OCI-LY1 (cell line): Measurements from ENCODE around the gene SURF4.

Experiments used
- EZH2 ChIP-seq: fragments of 200-600 bp; sonication (generic), shearing (Covaris generic); IDR thresholded peaks from 2 replicates; pipeline ENCODE4 v1.8.0; 2017; ENCODE audit warnings: borderline replicate concordance, mixed run types, mild to moderate bottlenecking, antibody characterized with exemption, low read length, moderate library complexity, mixed read lengths
- TF ChIP-seq, protein P1 (sequence below): fragments of 200-600 bp; sonication (generic), shearing (Covaris generic); IDR thresholded peaks from 2 replicates; pipeline ENCODE4 v1.5.1; 2017; ENCODE audit warnings: mild to moderate bottlenecking, antibody characterized with exemption, low read length, moderate library complexity, mixed read lengths

DNA sequence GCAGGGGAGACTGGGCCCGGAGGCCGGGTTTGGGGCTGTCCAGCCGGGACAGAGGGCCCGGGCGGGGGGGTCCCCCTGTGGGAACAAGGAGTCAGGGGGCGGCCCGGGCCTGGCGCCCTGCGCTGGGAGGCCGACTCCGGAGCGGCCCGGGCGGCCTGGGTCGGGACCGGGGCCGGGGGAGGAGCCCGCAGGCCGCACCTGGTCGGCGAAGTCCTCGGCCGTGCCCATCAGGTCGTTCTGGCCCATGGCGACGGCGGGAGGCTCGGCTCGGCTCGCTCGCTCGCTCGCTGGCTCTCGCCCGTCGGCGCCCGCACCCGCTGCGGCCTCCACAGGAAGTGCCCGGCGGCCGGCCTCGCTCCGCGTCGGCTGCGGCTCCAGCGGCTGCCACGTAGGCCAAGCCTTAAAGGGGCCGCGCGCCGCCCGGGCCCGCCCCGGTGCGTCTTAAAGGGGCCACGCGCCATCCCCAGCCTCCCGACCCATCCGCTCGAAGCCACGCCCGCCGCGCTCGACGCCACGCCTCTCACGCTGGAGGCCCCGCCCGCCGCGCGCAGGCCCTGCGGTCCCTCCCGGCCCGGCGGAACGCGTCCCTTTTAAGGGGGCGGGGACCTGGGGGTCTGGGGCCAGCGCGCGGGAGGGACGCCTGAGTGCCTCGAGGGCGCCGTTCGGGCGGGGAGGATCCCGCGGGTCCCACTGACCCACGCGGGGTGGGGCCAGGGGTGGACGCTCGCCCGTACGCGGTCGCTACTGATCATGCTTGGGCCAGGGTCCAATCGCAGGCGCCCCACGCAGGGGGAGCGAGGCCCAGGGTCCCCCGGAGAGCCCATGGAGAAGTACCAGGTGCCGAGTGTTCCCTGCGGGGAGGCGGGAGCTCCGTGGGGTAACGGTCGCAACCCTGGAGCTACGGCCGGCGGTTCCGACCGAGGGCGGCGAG, at the start of gene SURF4, which contains the start of gene STKLD1:
- no peak for TF ChIP-seq EZH2
- TF ChIP-seq, protein P1, sequence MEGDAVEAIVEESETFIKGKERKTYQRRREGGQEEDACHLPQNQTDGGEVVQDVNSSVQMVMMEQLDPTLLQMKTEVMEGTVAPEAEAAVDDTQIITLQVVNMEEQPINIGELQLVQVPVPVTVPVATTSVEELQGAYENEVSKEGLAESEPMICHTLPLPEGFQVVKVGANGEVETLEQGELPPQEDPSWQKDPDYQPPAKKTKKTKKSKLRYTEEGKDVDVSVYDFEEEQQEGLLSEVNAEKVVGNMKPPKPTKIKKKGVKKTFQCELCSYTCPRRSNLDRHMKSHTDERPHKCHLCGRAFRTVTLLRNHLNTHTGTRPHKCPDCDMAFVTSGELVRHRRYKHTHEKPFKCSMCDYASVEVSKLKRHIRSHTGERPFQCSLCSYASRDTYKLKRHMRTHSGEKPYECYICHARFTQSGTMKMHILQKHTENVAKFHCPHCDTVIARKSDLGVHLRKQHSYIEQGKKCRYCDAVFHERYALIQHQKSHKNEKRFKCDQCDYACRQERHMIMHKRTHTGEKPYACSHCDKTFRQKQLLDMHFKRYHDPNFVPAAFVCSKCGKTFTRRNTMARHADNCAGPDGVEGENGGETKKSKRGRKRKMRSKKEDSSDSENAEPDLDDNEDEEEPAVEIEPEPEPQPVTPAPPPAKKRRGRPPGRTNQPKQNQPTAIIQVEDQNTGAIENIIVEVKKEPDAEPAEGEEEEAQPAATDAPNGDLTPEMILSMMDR = no peak
